GM19468 (cell line): Measurements from ENCODE around the gene SEPTIN11.

ENCODE experiments used
- ATAC-seq: cut with Tn5 transposase; IDR thresholded peaks from one replicate; pipeline ENCODE4 v1.9.1; 2021; ENCODE audit warnings: mild to moderate bottlenecking, moderate library complexity, moderate number of reproducible peaks; ENCODE audit not compliant: unreplicated experiment; ENCODE audit errors: extremely low read depth

SEPTIN11 gene

GRCh38 chr4:76977736-76978350 lies 28.3 kb downstream of the SEPTIN11 start:
- ATAC-seq, result no peak

GRCh38 chr4:76979236-76979635 lies 29.7 kb downstream of the SEPTIN11 start:
- ATAC-seq, result no peak

- ATAC-seq, result no peak
Observed at GRCh38 chr4:76980261-76980660, 30.7 kb downstream of the SEPTIN11 start.

- ATAC-seq, result no peak
Observed at GRCh38 chr4:76981644-76982043, 32.1 kb downstream of the SEPTIN11 start.

GRCh38 chr4:76982638-76983584 lies 33.4 kb downstream of the SEPTIN11 start:
- no peak for ATAC-seq

- ATAC-seq, result no peak
Observed at GRCh38 chr4:76984127-76984526, 34.6 kb downstream of the SEPTIN11 start.

GRCh38 chr4:76984788-76985211 lies 35.2 kb downstream of the SEPTIN11 start:
- no peak for ATAC-seq

- no peak for ATAC-seq
Observed at GRCh38 chr4:76987153-76987591, 37.6 kb downstream of the SEPTIN11 start.

- no peak for ATAC-seq
Observed at GRCh38 chr4:76987685-76988084, 38.1 kb downstream of the SEPTIN11 start.

- ATAC-seq, result no peak
Observed at GRCh38 chr4:76989391-76990061, 40.0 kb downstream of the SEPTIN11 start.

GRCh38 chr4:76990288-76991080 lies 40.9 kb downstream of the SEPTIN11 start:
- ATAC-seq, result no peak

GRCh38 chr4:76991161-76991660 lies 41.7 kb downstream of the SEPTIN11 start:
- no peak for ATAC-seq

- no peak for ATAC-seq
Observed at GRCh38 chr4:76993787-76994641, 44.5 kb downstream of the SEPTIN11 start.

- ATAC-seq, result no peak
Observed at GRCh38 chr4:76995776-76996175, 46.2 kb downstream of the SEPTIN11 start.

GRCh38 chr4:76996445-76996844 lies 46.9 kb downstream of the SEPTIN11 start:
- ATAC-seq, result no peak

GRCh38 chr4:76997077-76997476 lies 47.5 kb downstream of the SEPTIN11 start:
- ATAC-seq, result no peak

- no peak for ATAC-seq
Observed at GRCh38 chr4:76997532-76997931, 48.0 kb downstream of the SEPTIN11 start.

- no peak for ATAC-seq
Observed at GRCh38 chr4:76998251-76998901, 48.8 kb downstream of the SEPTIN11 start.
